IMR-90 (cell line): ENCODE results near the gene KCNT1.

Experiments used
- CTCF ChIP-seq: conservative IDR thresholded peaks from 2 replicates; pipeline ENCODE4 v1.5.1; 2012; ENCODE audit warnings: mild to moderate bottlenecking, low read depth, low read length, improper control_type of control experiment
- ELK1 ChIP-seq: fragments of 150-350 bp; IDR thresholded peaks from 2 replicates; pipeline ENCODE4 v1.6.1; 2016; ENCODE audit warnings: low read depth, mild to moderate bottlenecking, low read length, moderate library complexity, borderline replicate concordance
- FOS ChIP-seq: fragments of 150-350 bp; IDR thresholded peaks from 2 replicates; pipeline ENCODE4 v1.6.1; 2016; ENCODE audit warnings: low read depth, low read length
- POLR2A ChIP-seq: IDR thresholded peaks from 2 replicates; pipeline ENCODE4 v1.6.1; 2012; ENCODE audit warnings: mild to moderate bottlenecking, low read depth, low read length

GRCh38 chr9:135680056-135680455 is 21.9 kb upstream of the KCNT1 start:
- no peak for TF ChIP-seq CTCF
- TF ChIP-seq FOS = no peak
- TF ChIP-seq ELK1 = no peak
- TF ChIP-seq POLR2A = no peak
